ENCODE measurements around the gene USP6NL. TPM values are rescaled to one million over a fixed set of nuclear protein-coding genes. Genes with fewer than 3 reads are reported as not detected.

USP6NL gene
- total RNA-seq, 1 donor from 2014 or later = 7.9 TPM

DNA sequence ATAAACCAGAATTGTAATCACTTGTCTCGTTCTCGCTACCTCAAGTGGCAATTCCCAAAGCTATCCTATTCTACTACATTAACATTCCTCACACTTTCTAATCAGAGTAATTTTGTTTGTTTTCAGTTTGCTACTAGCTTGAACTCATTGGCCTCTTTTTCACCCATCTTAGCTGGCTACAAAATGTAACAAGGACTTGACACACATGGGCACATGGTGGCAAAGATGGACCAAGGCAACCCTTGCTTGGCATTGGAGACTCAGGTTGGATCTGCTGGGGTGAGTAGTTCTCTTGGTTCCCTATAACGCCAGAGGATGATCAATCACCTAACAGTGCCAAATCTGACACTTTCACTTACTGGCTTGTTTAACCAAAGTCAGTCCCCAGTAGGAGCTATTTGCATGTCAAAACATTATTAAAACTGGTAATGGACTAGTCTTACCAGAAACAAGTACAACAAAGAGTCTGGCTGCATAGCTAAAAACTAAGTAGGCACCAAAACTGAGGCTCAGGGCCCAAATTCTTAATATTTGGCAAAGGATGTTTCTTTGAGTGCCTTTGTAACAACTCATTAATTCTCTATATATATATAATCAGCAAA lies 1.9 kb downstream of the USP6NL start:
- TF ChIP-seq, protein P1, sequence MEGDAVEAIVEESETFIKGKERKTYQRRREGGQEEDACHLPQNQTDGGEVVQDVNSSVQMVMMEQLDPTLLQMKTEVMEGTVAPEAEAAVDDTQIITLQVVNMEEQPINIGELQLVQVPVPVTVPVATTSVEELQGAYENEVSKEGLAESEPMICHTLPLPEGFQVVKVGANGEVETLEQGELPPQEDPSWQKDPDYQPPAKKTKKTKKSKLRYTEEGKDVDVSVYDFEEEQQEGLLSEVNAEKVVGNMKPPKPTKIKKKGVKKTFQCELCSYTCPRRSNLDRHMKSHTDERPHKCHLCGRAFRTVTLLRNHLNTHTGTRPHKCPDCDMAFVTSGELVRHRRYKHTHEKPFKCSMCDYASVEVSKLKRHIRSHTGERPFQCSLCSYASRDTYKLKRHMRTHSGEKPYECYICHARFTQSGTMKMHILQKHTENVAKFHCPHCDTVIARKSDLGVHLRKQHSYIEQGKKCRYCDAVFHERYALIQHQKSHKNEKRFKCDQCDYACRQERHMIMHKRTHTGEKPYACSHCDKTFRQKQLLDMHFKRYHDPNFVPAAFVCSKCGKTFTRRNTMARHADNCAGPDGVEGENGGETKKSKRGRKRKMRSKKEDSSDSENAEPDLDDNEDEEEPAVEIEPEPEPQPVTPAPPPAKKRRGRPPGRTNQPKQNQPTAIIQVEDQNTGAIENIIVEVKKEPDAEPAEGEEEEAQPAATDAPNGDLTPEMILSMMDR (IDR thresholded peaks at IDR 0.05; ENCODE audit: borderline replicate concordance) = no peak
- Histone ChIP-seq H3K27me3 (ENCODE audit: low read depth) (no peaks in the 10 kb centered on the region), H3K4me3 (peak overlapping the region; percentile 83), H3K27ac (replicated peaks) (no peak overlapping the region), H3K4me1 (peaks cover 34% of the 10 kb centered on the region), H3K9me3 (replicated peaks) (peaks cover 9% of the 10 kb centered on the region), H3K36me3 (no peaks in the 10 kb centered on the region)
- DNase-seq = no peak
- intact Hi-C loops (cut with micrococcal nuclease) = no loop called here

DNA sequence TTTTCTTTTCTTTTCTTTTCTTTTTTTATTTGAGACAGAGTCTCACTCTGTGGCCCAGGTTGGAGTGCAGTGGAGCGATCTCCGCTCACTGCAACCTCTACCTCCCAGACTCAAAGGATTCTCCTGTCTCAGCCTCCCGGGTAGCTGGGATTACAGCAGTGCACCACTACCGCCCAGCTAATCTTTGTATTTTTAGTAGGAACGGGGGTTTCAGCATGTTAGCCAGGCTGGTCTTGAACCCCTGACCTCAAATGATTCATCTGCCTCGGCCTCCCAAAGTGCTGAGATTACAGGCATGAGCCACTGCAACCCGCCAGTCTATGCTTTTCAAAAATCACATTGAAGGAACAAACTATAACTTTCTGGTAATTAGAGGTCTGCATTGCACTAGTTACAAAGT lies 2.4 kb downstream of the USP6NL start:
- H3K27ac ChIP-seq (replicated peaks) = no peak overlapping the region
- H3K36me3 ChIP-seq = no peaks in the 10 kb centered on the region
- H3K9me3 ChIP-seq (replicated peaks) = peaks cover 9% of the 10 kb centered on the region
- H3K4me3 ChIP-seq = no peak overlapping the region
- no peak for DNase-seq
- no peaks in the 10 kb centered on the region for H3K27me3 ChIP-seq (ENCODE audit: low read depth)
- peaks cover 34% of the 10 kb centered on the region for H3K4me1 ChIP-seq
- intact Hi-C loops (cut with micrococcal nuclease) = no loop called here
- TF ChIP-seq, protein P1 (IDR thresholded peaks at IDR 0.05; ENCODE audit: borderline replicate concordance) = no peak

DNA sequence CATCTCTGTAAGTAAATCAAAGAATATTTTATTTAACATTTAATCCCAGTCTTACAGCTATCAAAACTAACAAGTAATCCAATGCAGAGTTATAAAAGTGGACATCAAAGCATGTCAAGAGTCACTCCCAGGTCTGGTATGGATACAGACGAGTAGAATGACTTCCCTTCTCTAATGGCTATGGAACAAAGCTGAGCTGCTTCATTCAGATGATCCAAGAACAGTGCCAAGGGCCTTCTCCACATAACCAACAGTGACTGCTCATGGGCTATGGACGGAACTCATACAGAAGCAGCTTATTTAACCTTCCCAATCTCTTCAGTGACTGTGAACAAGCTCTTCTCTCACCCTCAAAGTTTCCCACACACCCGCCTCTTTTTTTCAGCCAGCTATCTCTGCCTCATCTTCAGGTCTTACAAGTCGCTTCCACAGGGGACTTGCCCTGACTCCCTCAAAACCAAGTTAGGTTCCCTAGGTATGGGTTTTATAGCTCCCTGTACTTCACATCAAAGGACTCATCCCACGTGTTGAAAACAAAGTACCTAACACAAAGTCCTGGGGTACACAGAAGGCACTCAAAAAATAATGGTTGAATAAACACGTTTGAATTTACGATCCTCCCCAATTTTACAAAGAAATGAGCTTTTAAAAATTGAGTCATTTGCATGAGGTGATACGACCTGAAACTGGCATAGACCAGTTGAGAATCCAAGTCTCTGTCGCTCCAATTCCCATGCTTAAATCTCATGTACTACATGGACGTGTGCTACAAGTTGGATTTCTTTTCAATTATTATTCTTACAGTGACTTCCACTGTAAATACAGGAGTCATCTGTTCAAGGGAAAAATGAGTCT lies 3.1 kb downstream of the USP6NL start:
- intact Hi-C loops (cut with micrococcal nuclease) = no loop called here
- H3K27me3 ChIP-seq (ENCODE audit: low read depth) = no peaks in the 10 kb centered on the region
- H3K4me3 ChIP-seq = no peak overlapping the region
- H3K9me3 ChIP-seq (replicated peaks) = peaks cover 9% of the 10 kb centered on the region
- no peak for DNase-seq
- TF ChIP-seq, protein P1 (IDR thresholded peaks at IDR 0.05; ENCODE audit: borderline replicate concordance) = no peak
- peaks cover 34% of the 10 kb centered on the region for H3K4me1 ChIP-seq
- no peak overlapping the region for H3K27ac ChIP-seq (replicated peaks)
- H3K36me3 ChIP-seq = no peaks in the 10 kb centered on the region

DNA sequence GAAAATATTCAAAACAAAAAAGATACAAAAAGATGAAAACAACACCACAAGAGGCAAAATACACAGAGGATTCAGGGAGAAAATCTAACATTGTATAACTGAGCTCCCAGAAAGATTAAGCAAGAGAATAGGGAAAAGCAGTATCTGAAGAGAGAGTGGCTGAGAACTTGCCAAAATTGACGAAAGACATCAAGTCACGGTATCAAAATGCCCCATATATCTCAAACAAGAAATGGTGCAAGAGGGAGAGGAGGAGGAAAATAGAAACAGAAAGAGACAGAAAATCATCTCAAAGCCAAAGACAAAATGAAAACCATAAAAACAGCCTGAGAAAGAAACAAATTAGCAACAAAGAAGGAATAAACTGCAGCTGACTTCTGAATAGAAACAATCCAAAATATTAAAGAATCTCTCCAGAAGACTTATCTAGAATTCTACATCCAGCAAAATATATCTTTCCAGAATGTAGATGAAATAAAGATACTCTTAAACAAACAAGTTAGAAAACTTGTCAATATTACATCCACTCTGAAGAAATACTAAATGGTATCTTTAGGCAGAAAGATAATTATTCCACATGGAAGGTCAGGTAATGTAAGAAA lies 5.5 kb downstream of the USP6NL start:
- no peaks in the 10 kb centered on the region for H3K36me3 ChIP-seq
- intact Hi-C loops (cut with micrococcal nuclease) = no loop called here
- no peak overlapping the region for H3K27ac ChIP-seq (replicated peaks)
- H3K9me3 ChIP-seq (replicated peaks) = peaks cover 9% of the 10 kb centered on the region
- H3K4me1 ChIP-seq = peaks cover 19% of the 10 kb centered on the region
- H3K4me3 ChIP-seq = no peak overlapping the region
- H3K27me3 ChIP-seq (ENCODE audit: low read depth) = no peaks in the 10 kb centered on the region
- TF ChIP-seq, protein P1 (IDR thresholded peaks at IDR 0.05; ENCODE audit: borderline replicate concordance) = no peak
- no peak for DNase-seq

DNA sequence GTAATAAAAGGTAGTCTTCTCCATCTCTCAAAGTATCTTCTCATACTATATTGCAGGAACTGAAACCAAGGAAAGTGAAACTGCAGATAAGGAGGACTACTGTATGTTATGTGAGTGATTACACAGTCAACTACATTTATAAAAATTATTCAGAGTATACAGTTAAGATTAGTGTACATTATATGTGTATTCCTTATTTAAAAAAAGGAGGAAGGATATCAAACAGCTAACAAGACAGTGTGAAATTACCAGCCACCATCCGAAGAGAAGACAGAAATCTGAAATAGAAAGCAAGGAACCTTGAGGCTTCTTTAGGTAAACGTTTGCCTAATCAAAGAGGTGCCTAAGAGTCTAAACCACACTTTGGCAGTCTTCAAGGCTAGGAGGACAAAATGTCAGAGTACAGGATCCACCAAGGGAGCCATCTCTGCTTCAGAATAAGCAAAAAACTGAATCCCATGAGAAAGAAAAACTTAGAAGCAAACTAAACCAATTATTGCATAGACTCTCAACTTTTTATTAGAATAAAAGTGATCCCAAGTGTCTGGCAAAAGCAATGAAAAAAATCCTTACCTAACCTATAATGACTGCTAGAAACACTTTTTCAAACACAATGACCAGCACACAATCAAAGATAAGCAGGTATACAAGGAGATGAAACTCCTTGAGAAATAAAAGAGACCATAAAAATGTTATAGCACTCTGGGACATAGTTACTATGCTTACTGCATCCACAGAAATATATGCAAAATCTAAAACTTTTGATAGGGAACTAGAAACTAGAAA lies 6.4 kb downstream of the USP6NL start:
- Histone ChIP-seq H3K27me3 (ENCODE audit: low read depth) (no peaks in the 10 kb centered on the region), H3K27ac (replicated peaks) (no peak overlapping the region), H3K9me3 (replicated peaks) (peaks cover 9% of the 10 kb centered on the region), H3K4me3 (no peak overlapping the region), H3K36me3 (no peaks in the 10 kb centered on the region), H3K4me1 (peaks cover 10% of the 10 kb centered on the region)
- no peak for DNase-seq
- intact Hi-C loops (cut with micrococcal nuclease) = no loop called here
- TF ChIP-seq, protein P1 (IDR thresholded peaks at IDR 0.05; ENCODE audit: borderline replicate concordance) = no peak
